SK-N-MC (cell line): ENCODE data around the gene USF1.

ENCODE experiments used
- EZH2 ChIP-seq: fragments of 200-600 bp; sonication (generic); IDR thresholded peaks from one replicate; pipeline ENCODE4 v1.6.1; 2017; ENCODE audit warnings: antibody characterized with exemption
- FOXP2 ChIP-seq: optimal IDR thresholded peaks from 2 replicates; pipeline ENCODE3; 2011; ENCODE audit warnings: mild to moderate bottlenecking, moderate library complexity; ENCODE audit not compliant: insufficient read depth; ENCODE audit errors: extremely low read length, control extremely low read depth
- POLR2AphosphoS5 ChIP-seq: IDR thresholded peaks from 2 replicates; pipeline ENCODE4 v1.6.1; 2012; ENCODE audit warnings: mild to moderate bottlenecking, low read depth, low read length, borderline replicate concordance

DNA sequence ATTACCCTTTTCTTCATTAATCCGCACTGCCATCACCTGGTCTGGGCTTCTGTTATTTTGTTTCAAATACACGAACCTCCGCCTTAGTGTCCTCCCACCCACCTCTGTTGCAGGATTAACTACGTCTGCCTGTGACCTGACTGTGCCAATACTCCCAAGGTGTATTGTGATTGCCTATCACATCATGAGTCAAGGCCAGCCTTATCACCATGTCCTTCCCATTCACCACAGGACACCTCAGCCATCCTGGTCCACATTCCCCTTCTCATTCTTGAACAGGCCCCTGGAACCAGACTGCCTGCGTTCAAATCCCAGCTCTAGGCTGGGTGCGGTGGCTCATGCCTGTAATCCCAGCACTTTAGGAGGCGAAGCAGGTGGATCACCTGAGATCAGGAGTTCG is 39.2 kb downstream of the USF1 start:
- no peak for TF ChIP-seq EZH2
- no peak for TF ChIP-seq POLR2AphosphoS5
- TF ChIP-seq FOXP2: no peak
